SU-DHL-6 (cell line): ENCODE results near the gene KMT2D.

Source experiments
- H2AFZ ChIP-seq: fragments of 200-600 bp; sonication (generic); 2 replicates; pipeline ENCODE4 v1.6.1; 2014; ENCODE audit warnings: low read depth, mild to moderate bottlenecking, moderate library complexity, mixed read lengths, antibody characterized with exemption, low read length; ENCODE audit not compliant: severe bottlenecking
- H3F3A ChIP-seq: fragments of 200-600 bp; shearing (Covaris generic); 2 replicates; pipeline ENCODE4 v1.6.0; 2016; ENCODE audit warnings: antibody characterized with exemption, mild to moderate bottlenecking; ENCODE audit not compliant: insufficient read depth
- H3K27ac ChIP-seq: fragments of 200-600 bp; sonication (generic); 2 replicates; pipeline ENCODE4 v1.5.1; 2016; ENCODE audit warnings: low read depth, mild to moderate bottlenecking, low read length, moderate library complexity, mixed read lengths
- H3K27me3 ChIP-seq: fragments of 200-600 bp; sonication (generic), shearing (Covaris generic); 2 replicates; pipeline ENCODE4 v1.6.0; 2014; ENCODE audit warnings: mild to moderate bottlenecking, low read length
- H3K36me3 ChIP-seq: fragments of 200-600 bp; sonication (generic); 2 replicates; pipeline ENCODE4 v1.6.1; 2014; ENCODE audit warnings: mild to moderate bottlenecking, low read length, mixed read lengths
- H3K4me2 ChIP-seq: fragments of 300-600, 200-600 bp; shearing (Covaris generic), sonication (generic); 2 replicates; pipeline ENCODE4 v1.6.0; 2014; ENCODE audit warnings: low read length, low read depth, mild to moderate bottlenecking; ENCODE audit not compliant: poor library complexity, severe bottlenecking
- H3K4me3 ChIP-seq: fragments of 200-600 bp; sonication (generic); 2 replicates; pipeline ENCODE4 v1.5.1; 2014; ENCODE audit warnings: antibody characterized with exemption, low read length, mild to moderate bottlenecking, mixed read lengths; ENCODE audit not compliant: insufficient read depth, poor library complexity, severe bottlenecking
- H3K79me2 ChIP-seq: fragments of 200-600 bp; sonication (generic); 2 replicates; pipeline ENCODE4 v1.6.1; 2014; ENCODE audit warnings: mild to moderate bottlenecking, low read length, moderate library complexity; ENCODE audit not compliant: insufficient read depth
- H3K9ac ChIP-seq: fragments of 200-600 bp; sonication (generic); 2 replicates; pipeline ENCODE4 v1.7.0; 2014; ENCODE audit warnings: mild to moderate bottlenecking, low read length
- H3K9me2 ChIP-seq: fragments of 200-600 bp; sonication (generic); replicated peaks from 2 replicates; pipeline ENCODE4 v1.6.1; 2014; ENCODE audit warnings: low read length; ENCODE audit not compliant: insufficient read depth
- H3K9me3 ChIP-seq: fragments of 200-600 bp; sonication (generic); 2 replicates; pipeline ENCODE4 v1.6.1; 2014; ENCODE audit warnings: low read length, mixed read lengths; ENCODE audit not compliant: insufficient read depth
- H4K20me1 ChIP-seq: fragments of 200-600 bp; sonication (generic); 2 replicates; pipeline ENCODE4 v1.6.1; 2014; ENCODE audit warnings: low read depth, mild to moderate bottlenecking, antibody characterized with exemption, low read length, moderate library complexity, mixed read lengths
- EZH2phosphoT487 ChIP-seq: fragments of 200-600 bp; sonication (generic), shearing (Covaris generic); conservative IDR thresholded peaks from 2 replicates; pipeline ENCODE4 v1.6.1; 2018; ENCODE audit warnings: mild to moderate bottlenecking, antibody characterized with exemption, low read length, moderate library complexity, mixed read lengths
- TF ChIP-seq, protein P1 (sequence below): fragments of 200-600 bp; sonication (generic); IDR thresholded peaks from one replicate; pipeline ENCODE4 v1.5.1; 2017; ENCODE audit warnings: antibody characterized with exemption, mild to moderate bottlenecking, low read length, moderate library complexity; ENCODE audit not compliant: insufficient read depth, poor library complexity, severe bottlenecking

The KMT2D gene

DNA sequence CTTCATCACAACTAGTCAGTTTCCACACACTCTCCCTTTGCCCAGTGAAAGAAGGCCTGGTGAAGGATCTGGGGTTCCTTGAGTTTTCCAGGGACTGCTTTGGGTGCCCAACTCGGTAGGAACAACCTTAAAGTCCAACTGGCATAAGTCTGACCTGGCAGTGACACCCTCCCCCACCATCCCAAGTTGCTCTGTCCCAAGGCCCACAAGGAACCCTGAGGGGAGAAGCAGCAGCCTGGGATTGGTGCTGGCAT, 1.6 kb downstream of the KMT2D start:
- H4K20me1 ChIP-seq, result peaks cover 15% of the 10 kb centered on the region; the same call in 1 of the 2 replicates

DNA sequence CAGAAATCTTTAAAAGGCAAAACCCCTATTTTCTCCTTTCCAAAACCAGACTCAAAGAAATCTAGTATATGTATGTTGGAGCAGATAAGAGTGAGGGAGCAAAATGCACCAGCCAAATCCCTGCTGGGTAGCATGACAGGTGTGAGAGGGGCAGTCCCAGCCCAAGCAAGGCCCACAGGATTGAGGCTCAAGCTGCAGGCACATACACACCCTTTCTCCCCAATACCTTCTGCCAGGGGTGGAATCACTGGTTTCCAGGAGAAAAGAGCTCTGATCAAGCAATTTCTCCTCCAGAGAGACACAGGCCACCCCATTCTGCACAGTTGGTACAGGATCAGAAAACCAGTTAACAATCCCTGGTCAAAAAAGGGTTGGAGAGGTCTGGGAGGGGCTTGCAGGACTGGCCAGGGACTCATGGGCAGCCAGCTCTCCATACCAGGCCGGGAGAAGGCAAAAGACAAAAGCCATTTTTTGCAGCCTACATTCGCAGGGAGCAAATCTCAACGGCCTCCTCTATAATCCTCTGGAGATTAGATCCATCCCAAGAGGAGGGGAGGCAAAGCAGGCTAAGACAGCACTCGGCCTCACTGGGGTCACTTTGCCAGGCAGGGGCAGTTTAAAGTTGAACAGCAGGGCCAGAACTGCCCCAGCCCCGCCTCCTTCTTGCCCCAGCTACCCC, 2.1 kb downstream of the KMT2D start:
- TF ChIP-seq EZH2phosphoT487, result no peak
- TF ChIP-seq, protein P1, sequence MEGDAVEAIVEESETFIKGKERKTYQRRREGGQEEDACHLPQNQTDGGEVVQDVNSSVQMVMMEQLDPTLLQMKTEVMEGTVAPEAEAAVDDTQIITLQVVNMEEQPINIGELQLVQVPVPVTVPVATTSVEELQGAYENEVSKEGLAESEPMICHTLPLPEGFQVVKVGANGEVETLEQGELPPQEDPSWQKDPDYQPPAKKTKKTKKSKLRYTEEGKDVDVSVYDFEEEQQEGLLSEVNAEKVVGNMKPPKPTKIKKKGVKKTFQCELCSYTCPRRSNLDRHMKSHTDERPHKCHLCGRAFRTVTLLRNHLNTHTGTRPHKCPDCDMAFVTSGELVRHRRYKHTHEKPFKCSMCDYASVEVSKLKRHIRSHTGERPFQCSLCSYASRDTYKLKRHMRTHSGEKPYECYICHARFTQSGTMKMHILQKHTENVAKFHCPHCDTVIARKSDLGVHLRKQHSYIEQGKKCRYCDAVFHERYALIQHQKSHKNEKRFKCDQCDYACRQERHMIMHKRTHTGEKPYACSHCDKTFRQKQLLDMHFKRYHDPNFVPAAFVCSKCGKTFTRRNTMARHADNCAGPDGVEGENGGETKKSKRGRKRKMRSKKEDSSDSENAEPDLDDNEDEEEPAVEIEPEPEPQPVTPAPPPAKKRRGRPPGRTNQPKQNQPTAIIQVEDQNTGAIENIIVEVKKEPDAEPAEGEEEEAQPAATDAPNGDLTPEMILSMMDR, result no peak
- Histone ChIP-seq H3K4me2 (peak overlapping the region; percentile 96), H3K27me3 (no peaks in the 10 kb centered on the region), H3K36me3 (no peaks in the 10 kb centered on the region), H4K20me1 (peaks cover 15% of the 10 kb centered on the region; the same call in 1 of the 2 replicates), H2AFZ (no peak overlapping the region), H3K27ac (no peak overlapping the region), H3F3A (peaks cover 10% of the 10 kb centered on the region), H3K79me2 (peaks cover 66% of the 10 kb centered on the region), H3K9ac (peak overlapping the region; percentile 96), H3K9me3 (no peaks in the 10 kb centered on the region), H3K4me3 (peak overlapping the region; percentile 98), H3K9me2 (no peaks in the 10 kb centered on the region)

More for the DNA sequence above, 1.6 kb downstream of the KMT2D start:
- peaks cover 10% of the 10 kb centered on the region for H3F3A ChIP-seq
- peak overlapping the region; percentile 98 for H3K4me3 ChIP-seq
- H3K4me2 ChIP-seq, result peak overlapping the region; percentile 96
- peak overlapping the region; percentile 96 for H3K9ac ChIP-seq
- no peaks in the 10 kb centered on the region for H3K27me3 ChIP-seq
- peaks cover 66% of the 10 kb centered on the region for H3K79me2 ChIP-seq
- no peak overlapping the region for H2AFZ ChIP-seq
- no peaks in the 10 kb centered on the region for H3K36me3 ChIP-seq
- no peaks in the 10 kb centered on the region for H3K9me2 ChIP-seq
- H3K9me3 ChIP-seq, result no peaks in the 10 kb centered on the region
- peak overlapping the region; percentile 78; the same call in 1 of the 2 replicates for H3K27ac ChIP-seq
- TF ChIP-seq, protein P1, result no peak
- TF ChIP-seq EZH2phosphoT487, result no peak

DNA sequence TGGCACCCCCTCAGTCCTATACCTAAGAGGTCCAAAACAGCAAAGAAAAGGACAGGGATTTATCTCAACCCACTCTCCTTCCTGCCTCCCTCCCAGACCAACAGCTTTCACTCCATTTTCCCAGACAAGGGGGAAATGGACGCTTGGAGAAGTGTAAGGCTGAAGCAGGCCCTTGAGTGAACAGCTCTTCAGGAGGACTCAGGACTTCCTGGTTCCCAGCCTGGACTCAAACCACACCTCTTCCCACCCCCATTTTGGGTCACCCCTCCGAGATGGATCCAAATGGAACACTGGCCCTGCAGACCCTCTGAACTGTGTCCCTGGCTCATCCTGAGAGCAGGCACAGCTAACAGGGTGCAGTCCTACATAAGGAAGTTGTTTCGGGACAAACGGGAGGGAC, 2.7 kb downstream of the KMT2D start:
- H3K4me2 ChIP-seq, result peak overlapping the region; percentile 96
- no peaks in the 10 kb centered on the region; the same call in 1 of the 2 replicates for H3K36me3 ChIP-seq
- H3F3A ChIP-seq, result peaks cover 5% of the 10 kb centered on the region; the same call in 1 of the 2 replicates
- H2AFZ ChIP-seq, result no peak overlapping the region
- peaks cover 66% of the 10 kb centered on the region for H3K79me2 ChIP-seq
- no peaks in the 10 kb centered on the region for H3K9me2 ChIP-seq
- H3K4me3 ChIP-seq, result peak overlapping the region; percentile 98
- no peaks in the 10 kb centered on the region for H3K27me3 ChIP-seq
- H3K27ac ChIP-seq, result 0 out of 2 replicates have a peak overlapping the region, but pooled peaks have one; percentile 12
- H4K20me1 ChIP-seq, result peaks cover 15% of the 10 kb centered on the region; the same call in 1 of the 2 replicates
- no peaks in the 10 kb centered on the region for H3K9me3 ChIP-seq
- TF ChIP-seq, protein P1, result no peak
- TF ChIP-seq EZH2phosphoT487, result no peak
- peak overlapping the region; percentile 96 for H3K9ac ChIP-seq
